K562 (cell line): ENCODE results near the gene SLC31A1. TPM values are rescaled to one million over a fixed set of nuclear protein-coding genes. Genes with fewer than 3 reads are reported as not detected.

Experiments used
- ADNP ChIP-seq: fragments of 200-800 bp; sonication (Bioruptor generic); IDR thresholded peaks from 2 replicates; pipeline ENCODE4 v1.6.1; 2016; ENCODE audit warnings: missing genetic modification characterization, missing compliant biosample characterization
- BMI1 ChIP-seq: fragments of 150-350 bp; IDR thresholded peaks from 2 replicates; pipeline ENCODE4 v1.6.1; 2014; ENCODE audit warnings: low read length
- BRD4 ChIP-seq: fragments of 200-600 bp; sonication (generic); IDR thresholded peaks from 2 replicates; pipeline ENCODE4 v1.6.1; 2017; ENCODE audit warnings: inconsistent platforms
- KDM5B ChIP-seq: fragments of 200-600 bp; sonication (generic); IDR thresholded peaks from 2 replicates; pipeline ENCODE4 v1.6.1; 2012; ENCODE audit warnings: low read depth, mild to moderate bottlenecking, moderate library complexity, low read length, control low read depth, inconsistent platforms; ENCODE audit not compliant: insufficient replicate concordance
- PHB ChIP-seq: fragments of 250-450 bp; sonication (Bioruptor Pico); IDR thresholded peaks from 2 replicates; pipeline ENCODE4 v1.5.0; 2021
- POU5F1 ChIP-seq: fragments of 150-350 bp; IDR thresholded peaks from 2 replicates; pipeline ENCODE4 v1.6.1; 2014; ENCODE audit warnings: borderline replicate concordance, low read length, low read depth, mild to moderate bottlenecking; ENCODE audit not compliant: partially characterized antibody
- SMAD3 ChIP-seq: fragments of 450-650 bp; formaldehyde crosslinking; conservative IDR thresholded peaks from 2 replicates; pipeline ENCODE4 v1.4.0; 2020; ENCODE audit warnings: mild to moderate bottlenecking
- SP2 ChIP-seq: IDR thresholded peaks from 2 replicates; pipeline ENCODE4 v1.6.1; 2011; ENCODE audit warnings: mild to moderate bottlenecking, low read depth, low read length, moderate library complexity; ENCODE audit not compliant: poor library complexity, severe bottlenecking; ENCODE audit errors: extremely low read depth
- TOE1 ChIP-seq, 2 experiments: fragments of 450-650 bp in 1 of 2; sonication (generic) in 1 of 2; formaldehyde crosslinking in 1 of 2; IDR thresholded peaks; 2 replicates each; pipeline versions ENCODE4 v1.7.1 to v1.8.0; 2016 to 2022; ENCODE audit warnings: borderline replicate concordance in 2 of 2, mild to moderate bottlenecking in 2 of 2, antibody characterized with exemption in 1 of 2, inconsistent platforms in 1 of 2, low read depth in 1 of 2, missing genetic modification reagents in 1 of 2, moderate library complexity in 1 of 2
- ZFP1 ChIP-seq: fragments of 450-650 bp; formaldehyde crosslinking; IDR thresholded peaks from 2 replicates; pipeline ENCODE4 v1.4.0; 2020; ENCODE audit warnings: mild to moderate bottlenecking, mixed read lengths
- ZNF143 ChIP-seq: sonication (generic); formaldehyde crosslinking; IDR thresholded peaks from 2 replicates; pipeline ENCODE4 v1.9.0; 2022; ENCODE audit warnings: mild to moderate bottlenecking, missing genetic modification reagents
- ZNF197 ChIP-seq: fragments of 200-800 bp; sonication (Bioruptor generic); IDR thresholded peaks from 2 replicates; pipeline ENCODE4 v1.6.1; 2016; ENCODE audit warnings: low read depth, missing genetic modification characterization, missing compliant biosample characterization
- ZNF232 ChIP-seq: sonication (generic); formaldehyde crosslinking; IDR thresholded peaks from 2 replicates; pipeline ENCODE4 v1.8.0; 2022; ENCODE audit warnings: mild to moderate bottlenecking, missing genetic modification reagents
- ZNF324 ChIP-seq: fragments of 250-450 bp; sonication (Bioruptor Pico); IDR thresholded peaks from 2 replicates; pipeline ENCODE4 v1.4.0; 2020; ENCODE audit warnings: mild to moderate bottlenecking
- polyA plus RNA-seq, 8 experiments: library from polyadenylated mRNA; depleted of rRNA in 4 of 8; stranded (reverse) in 5 of 8; unstranded in 3 of 8; fragments of >200 nt; fragmentation: Nextera tagmentation in 2 of 8; fragmentation: Illumina TruSeq in 1 of 8; extraction: Ambion mirVana in 2 of 8; extraction: Trizol in 1 of 8; gene quantifications; 2 replicates each; pipeline versions ENCODE4 v1.2.1 to v1.2.3, GENCODE V29; 2011 to 2014; ENCODE audit warnings: inconsistent platforms in 1 of 8, missing spikeins in 1 of 8
- total RNA-seq, 7 experiments: library from RNA; depleted of rRNA in 6 of 7; stranded (reverse); fragments of >200 nt in 6 of 7; fragmentation: Illumina TruSeq in 2 of 7; extraction: Trizol in 2 of 7; gene quantifications; 2 replicates each; pipeline versions ENCODE4 v1.2.1 to v1.2.3, GENCODE V29; 2011 to 2021; ENCODE audit warnings: low replicate concordance in 1 of 7
- TF ChIP-seq, protein P1 (sequence below): fragments of 250-450 bp; sonication (Bioruptor Pico); IDR thresholded peaks from 2 replicates; pipeline ENCODE4 v1.4.0; 2020; ENCODE audit warnings: borderline replicate concordance
- TF ChIP-seq, protein P2 (sequence below): fragments of 250-450 bp; sonication (Bioruptor Pico); IDR thresholded peaks from 2 replicates; pipeline ENCODE4 v1.9.0; 2021; ENCODE audit warnings: mild to moderate bottlenecking, inconsistent platforms
- TF ChIP-seq, protein P3 (sequence below): fragments of 450-650 bp; IDR thresholded peaks from 2 replicates; pipeline ENCODE4 v1.6.1; 2016; ENCODE audit warnings: antibody characterized with exemption
- TF ChIP-seq, protein P4 (sequence below): sonication (generic); formaldehyde crosslinking; IDR thresholded peaks from 2 replicates; pipeline ENCODE4 v1.8.1; 2023; ENCODE audit warnings: missing genetic modification reagents, mild to moderate bottlenecking, borderline replicate concordance

The SLC31A1 gene
- total and polyA plus RNA-seq, 9 of the 15 experiments (the other 6 are each of a cell fraction or from before 2014, with no cell fraction given), result 15.4 to 40.7 (median 25.9) TPM

DNA sequence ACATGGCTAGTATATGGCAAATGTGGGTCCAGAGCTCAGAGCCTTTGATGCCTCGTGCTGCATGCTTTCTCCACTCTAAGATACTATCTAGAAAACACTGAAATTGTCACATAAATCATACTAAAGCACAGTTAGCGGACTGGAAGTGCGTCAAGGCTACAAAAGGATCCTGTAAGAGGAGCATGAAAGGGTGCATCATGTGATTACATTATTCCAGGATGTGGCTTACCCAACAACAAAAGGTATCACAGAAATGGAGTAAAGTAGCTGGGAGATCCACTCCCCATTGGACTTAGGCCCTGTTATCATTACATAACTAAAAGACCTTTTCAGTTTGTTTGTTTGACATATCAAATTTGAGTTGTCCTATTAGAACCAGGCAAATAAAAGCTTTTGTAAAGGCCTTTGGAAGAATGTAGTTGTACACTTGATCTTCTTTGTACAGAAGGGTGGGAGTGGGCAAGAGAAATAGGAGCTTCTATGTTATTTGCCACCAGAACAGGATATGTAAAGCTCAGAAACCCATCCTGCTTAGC, 6.9 kb downstream of the SLC31A1 start (continued):
- TF ChIP-seq, protein P1, sequence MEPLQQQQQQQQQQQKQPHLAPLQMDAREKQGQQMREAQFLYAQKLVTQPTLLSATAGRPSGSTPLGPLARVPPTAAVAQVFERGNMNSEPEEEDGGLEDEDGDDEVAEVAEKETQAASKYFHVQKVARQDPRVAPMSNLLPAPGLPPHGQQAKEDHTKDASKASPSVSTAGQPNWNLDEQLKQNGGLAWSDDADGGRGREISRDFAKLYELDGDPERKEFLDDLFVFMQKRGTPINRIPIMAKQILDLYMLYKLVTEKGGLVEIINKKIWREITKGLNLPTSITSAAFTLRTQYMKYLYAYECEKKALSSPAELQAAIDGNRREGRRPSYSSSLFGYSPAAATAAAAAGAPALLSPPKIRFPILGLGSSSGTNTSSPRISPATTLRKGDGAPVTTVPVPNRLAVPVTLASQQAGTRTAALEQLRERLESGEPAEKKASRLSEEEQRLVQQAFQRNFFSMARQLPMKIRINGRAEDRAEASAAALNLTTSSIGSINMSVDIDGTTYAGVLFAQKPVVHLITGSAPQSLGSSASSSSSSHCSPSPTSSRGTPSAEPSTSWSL, result no peak
- TF ChIP-seq BRD4 (no peak), TOE1 (IDR thresholded peaks at IDR 0.05; ENCODE audit: borderline replicate concordance) (peak; percentile 75; the same call in 1 of the 2 replicates), TOE1 (CRISPR knock-in tag; IDR thresholded peaks at IDR 0.05; ENCODE audit: borderline replicate concordance, low read depth) (no peak), KDM5B (no peak), ZNF143 (CRISPR knock-in tag) (no peak), ZFP1 (CRISPR knock-in tag) (no peak), ZNF197 (CRISPR knock-in tag) (no peak), POU5F1 (no peak), ZNF324 (CRISPR knock-in tag) (no peak), ZNF232 (CRISPR knock-in tag) (no peak), ADNP (tag) (0 out of 2 replicates have a peak, but pooled peaks have one; percentile 43), PHB (no peak), BMI1 (no peak), SMAD3 (no peak), SP2 (no peak)
- TF ChIP-seq, protein P2, sequence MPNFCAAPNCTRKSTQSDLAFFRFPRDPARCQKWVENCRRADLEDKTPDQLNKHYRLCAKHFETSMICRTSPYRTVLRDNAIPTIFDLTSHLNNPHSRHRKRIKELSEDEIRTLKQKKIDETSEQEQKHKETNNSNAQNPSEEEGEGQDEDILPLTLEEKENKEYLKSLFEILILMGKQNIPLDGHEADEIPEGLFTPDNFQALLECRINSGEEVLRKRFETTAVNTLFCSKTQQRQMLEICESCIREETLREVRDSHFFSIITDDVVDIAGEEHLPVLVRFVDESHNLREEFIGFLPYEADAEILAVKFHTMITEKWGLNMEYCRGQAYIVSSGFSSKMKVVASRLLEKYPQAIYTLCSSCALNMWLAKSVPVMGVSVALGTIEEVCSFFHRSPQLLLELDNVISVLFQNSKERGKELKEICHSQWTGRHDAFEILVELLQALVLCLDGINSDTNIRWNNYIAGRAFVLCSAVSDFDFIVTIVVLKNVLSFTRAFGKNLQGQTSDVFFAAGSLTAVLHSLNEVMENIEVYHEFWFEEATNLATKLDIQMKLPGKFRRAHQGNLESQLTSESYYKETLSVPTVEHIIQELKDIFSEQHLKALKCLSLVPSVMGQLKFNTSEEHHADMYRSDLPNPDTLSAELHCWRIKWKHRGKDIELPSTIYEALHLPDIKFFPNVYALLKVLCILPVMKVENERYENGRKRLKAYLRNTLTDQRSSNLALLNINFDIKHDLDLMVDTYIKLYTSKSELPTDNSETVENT (CRISPR knock-in tag), result no peak
- TF ChIP-seq, protein P3, sequence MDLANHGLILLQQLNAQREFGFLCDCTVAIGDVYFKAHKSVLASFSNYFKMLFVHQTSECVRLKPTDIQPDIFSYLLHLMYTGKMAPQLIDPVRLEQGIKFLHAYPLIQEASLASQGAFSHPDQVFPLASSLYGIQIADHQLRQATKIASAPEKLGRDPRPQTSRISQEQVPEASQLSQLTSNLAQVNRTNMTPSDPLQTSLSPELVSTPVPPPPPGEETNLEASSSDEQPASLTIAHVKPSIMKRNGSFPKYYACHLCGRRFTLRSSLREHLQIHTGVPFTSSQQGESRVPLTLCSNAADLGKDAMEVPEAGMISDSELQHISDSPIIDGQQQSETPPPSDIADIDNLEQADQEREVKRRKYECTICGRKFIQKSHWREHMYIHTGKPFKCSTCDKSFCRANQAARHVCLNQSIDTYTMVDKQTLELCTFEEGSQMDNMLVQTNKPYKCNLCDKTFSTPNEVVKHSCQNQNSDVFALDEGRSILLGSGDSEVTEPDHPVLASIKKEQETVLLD, result no peak
- TF ChIP-seq, protein P4, sequence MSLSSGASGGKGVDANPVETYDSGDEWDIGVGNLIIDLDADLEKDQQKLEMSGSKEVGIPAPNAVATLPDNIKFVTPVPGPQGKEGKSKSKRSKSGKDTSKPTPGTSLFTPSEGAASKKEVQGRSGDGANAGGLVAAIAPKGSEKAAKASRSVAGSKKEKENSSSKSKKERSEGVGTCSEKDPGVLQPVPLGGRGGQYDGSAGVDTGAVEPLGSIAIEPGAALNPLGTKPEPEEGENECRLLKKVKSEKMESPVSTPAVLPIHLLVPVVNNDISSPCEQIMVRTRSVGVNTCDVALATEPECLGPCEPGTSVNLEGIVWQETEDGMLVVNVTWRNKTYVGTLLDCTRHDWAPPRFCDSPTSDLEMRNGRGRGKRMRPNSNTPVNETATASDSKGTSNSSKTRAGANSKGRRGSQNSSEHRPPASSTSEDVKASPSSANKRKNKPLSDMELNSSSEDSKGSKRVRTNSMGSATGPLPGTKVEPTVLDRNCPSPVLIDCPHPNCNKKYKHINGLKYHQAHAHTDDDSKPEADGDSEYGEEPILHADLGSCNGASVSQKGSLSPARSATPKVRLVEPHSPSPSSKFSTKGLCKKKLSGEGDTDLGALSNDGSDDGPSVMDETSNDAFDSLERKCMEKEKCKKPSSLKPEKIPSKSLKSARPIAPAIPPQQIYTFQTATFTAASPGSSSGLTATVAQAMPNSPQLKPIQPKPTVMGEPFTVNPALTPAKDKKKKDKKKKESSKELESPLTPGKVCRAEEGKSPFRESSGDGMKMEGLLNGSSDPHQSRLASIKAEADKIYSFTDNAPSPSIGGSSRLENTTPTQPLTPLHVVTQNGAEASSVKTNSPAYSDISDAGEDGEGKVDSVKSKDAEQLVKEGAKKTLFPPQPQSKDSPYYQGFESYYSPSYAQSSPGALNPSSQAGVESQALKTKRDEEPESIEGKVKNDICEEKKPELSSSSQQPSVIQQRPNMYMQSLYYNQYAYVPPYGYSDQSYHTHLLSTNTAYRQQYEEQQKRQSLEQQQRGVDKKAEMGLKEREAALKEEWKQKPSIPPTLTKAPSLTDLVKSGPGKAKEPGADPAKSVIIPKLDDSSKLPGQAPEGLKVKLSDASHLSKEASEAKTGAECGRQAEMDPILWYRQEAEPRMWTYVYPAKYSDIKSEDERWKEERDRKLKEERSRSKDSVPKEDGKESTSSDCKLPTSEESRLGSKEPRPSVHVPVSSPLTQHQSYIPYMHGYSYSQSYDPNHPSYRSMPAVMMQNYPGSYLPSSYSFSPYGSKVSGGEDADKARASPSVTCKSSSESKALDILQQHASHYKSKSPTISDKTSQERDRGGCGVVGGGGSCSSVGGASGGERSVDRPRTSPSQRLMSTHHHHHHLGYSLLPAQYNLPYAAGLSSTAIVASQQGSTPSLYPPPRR, result no peak
